Lung (tissue), 12 donors: ENCODE data around the gene CPT1B. TPM values are rescaled to one million over a fixed set of nuclear protein-coding genes. Genes with fewer than 3 reads are reported as not detected.

Experiments
- ATAC-seq: fragments of 200-7000 bp; cut with Tn5 transposase; one replicate; pipeline ENCODE4 v1.9.1; 2020; ENCODE audit warnings: moderate number of reproducible peaks; ENCODE audit not compliant: insufficient read depth, low FRiP score
- DNase-seq, 3 donors: peaks; one replicate each; pipeline ENCODE4 v3.0.0-alpha.2; 2013 to 2017
- H3K27ac ChIP-seq, 2 donors: one replicate each; pipeline ENCODE4 v1.5.1; 2013; ENCODE audit warnings: mild to moderate bottlenecking in 2 of 2, moderate library complexity in 2 of 2, control low read depth in 1 of 2, inconsistent platforms in 1 of 2, low read depth in 1 of 2, low read length in 1 of 2
- H3K27me3 ChIP-seq, 3 donors: one replicate each; pipeline ENCODE4 v1.5.1; 2013; ENCODE audit warnings: low read length in 2 of 3; ENCODE audit not compliant: control insufficient read depth in 3 of 3, insufficient read depth in 3 of 3
- H3K36me3 ChIP-seq, 4 donors: one replicate each; pipeline ENCODE4 v1.5.1; 2013; ENCODE audit warnings: low read length in 4 of 4, mild to moderate bottlenecking in 1 of 4, moderate library complexity in 1 of 4; ENCODE audit not compliant: control insufficient read depth in 4 of 4, insufficient read depth in 4 of 4
- H3K4me1 ChIP-seq, 5 donors: one replicate each; pipeline ENCODE4 v1.5.1; 2013; ENCODE audit warnings: low read length in 5 of 5, mild to moderate bottlenecking in 2 of 5, moderate library complexity in 1 of 5; ENCODE audit not compliant: control insufficient read depth in 5 of 5, insufficient read depth in 5 of 5
- H3K4me3 ChIP-seq: one replicate; pipeline ENCODE4 v1.5.1; 2013; ENCODE audit warnings: mild to moderate bottlenecking, control low read depth, moderate library complexity
- H3K9ac ChIP-seq, 2 donors: one replicate each; pipeline ENCODE4 v1.5.1; 2013; ENCODE audit warnings: low read length in 2 of 2, control low read depth in 1 of 2; ENCODE audit not compliant: insufficient read depth in 1 of 2
- H3K9me3 ChIP-seq, 4 donors: one replicate each; pipeline ENCODE4 v1.5.1; 2013; ENCODE audit warnings: low read length in 3 of 4, mild to moderate bottlenecking in 1 of 4, moderate library complexity in 1 of 4; ENCODE audit not compliant: control insufficient read depth in 4 of 4, insufficient read depth in 3 of 4
- CTCF ChIP-seq: IDR thresholded peaks from 2 replicates; pipeline ENCODE4 v1.5.1; 2012; ENCODE audit warnings: mild to moderate bottlenecking; ENCODE audit errors: control extremely low read depth, extremely low read depth
- WGBS, 2 donors: extraction: QIAGEN DNeasy Blood & Tissue Kit; methylation state at CpG; one replicate each; pipeline ENCODE4 v1.1.7; 2013; 5-methylcytosine and 5-hydroxymethylcytosine counted together
- polyA plus RNA-seq, 2 donors: library from polyadenylated mRNA; stranded (reverse); fragments of 200-250 nt; gene quantifications; one replicate each; pipeline ENCODE4 v1.2.1, GENCODE V29; 2013
- total RNA-seq, 2 donors: library from RNA; depleted of rRNA in 1 of 2; stranded (reverse); fragments of >200 nt in 1 of 2; gene quantifications; one replicate each; pipeline ENCODE4 v1.2.1, GENCODE V29; 2014 to 2021
- donor health status: control.
- donor health status: control.
- donor health status: Bipolar disorder and iron deficiency.
- donor health status: healthy.
- donor health status: DM: yes; HTN: yes; CAD: no.

CPT1B gene
- total and polyA plus RNA-seq, 4 donors = 5.7 to 21.2 (median 13.2) TPM

GRCh38 chr22:50584106-50585096, 6.2 kb upstream of the CPT1B start:
- no peak overlapping the region for H3K9ac ChIP-seq

GRCh38 chr22:50583294-50583861, 5.2 kb upstream of the CPT1B start:
- no peaks in the 10 kb centered on the region for H3K9me3 ChIP-seq
- H3K27ac ChIP-seq = peak overlapping the region; percentile 77 to 81
- WGBS, 2 donors = 8 to 12% methylated on average over 37 of the region's 37 CpGs
- peaks cover 2 to 20% (median 5%) of the 10 kb centered on the region in 5 donors for H3K4me1 ChIP-seq
- peaks cover 0 to 7% (median 0%) of the 10 kb centered on the region in 4 donors for H3K36me3 ChIP-seq
- TF ChIP-seq CTCF = no peak
- no peak for DNase-seq
- H3K4me3 ChIP-seq = peak overlapping the region; percentile 57
- ATAC-seq = peak; percentile 12
- H3K9ac ChIP-seq = peak overlapping the region in 1 of 2 donors; percentile 55
- peaks cover 0 to 3% (median 0%) of the 10 kb centered on the region in 3 donors for H3K27me3 ChIP-seq

More at GRCh38 chr22:50584106-50585096, 6.2 kb upstream of the CPT1B start:
- Histone ChIP-seq H3K36me3 (peaks cover 0 to 7% (median 0%) of the 10 kb centered on the region in 4 donors), H3K4me3 (no peak overlapping the region), H3K27me3 (no peaks in the 10 kb centered on the region), H3K27ac (no peak overlapping the region), H3K4me1 (peaks cover 2 to 16% (median 5%) of the 10 kb centered on the region in 5 donors), H3K9me3 (no peaks in the 10 kb centered on the region)
- no peak for DNase-seq
- 96% methylated on average over 23 of the region's 23 CpGs for WGBS, 2 donors
- no peak for TF ChIP-seq CTCF
- ATAC-seq = no peak

GRCh38 chr22:50582493-50583293, 4.5 kb upstream of the CPT1B start, which contains the start of gene CHKB:
Gene CHKB, minus strand, starts transcription at chr22:50582849. Its CDS starts 68 bp downstream, at chr22:50582781.
- WGBS, 2 donors = 0% methylated on average over 83 to 96 of the region's 96 CpGs
- Histone ChIP-seq H3K9ac (peak within 1 kb of the TSS in 1 of 2 donors; percentile 84), H3K4me1 (peaks cover 2 to 23% (median 5%) of the 10 kb centered on the region in 5 donors), H3K4me3 (peak within 1 kb of the TSS; percentile 65), H3K9me3 (no peaks in the 10 kb centered on the region), H3K27ac (peak within 1 kb of the TSS; percentile 98 to 99), H3K27me3 (peaks cover 0 to 3% (median 0%) of the 10 kb centered on the region in 3 donors), H3K36me3 (peaks cover 0 to 7% (median 0%) of the 10 kb centered on the region in 4 donors)
- DNase-seq (peak; percentile 99), ATAC-seq (peak; percentile 99)
- TF ChIP-seq CTCF = no peak
